Measurements from ENCODE around the gene USP32. TPM values are rescaled to one million over a fixed set of nuclear protein-coding genes. Genes with fewer than 3 reads are reported as not detected.

The USP32 gene
- total RNA-seq, 1 experiment from 2014 or later, result 103 TPM

DNA sequence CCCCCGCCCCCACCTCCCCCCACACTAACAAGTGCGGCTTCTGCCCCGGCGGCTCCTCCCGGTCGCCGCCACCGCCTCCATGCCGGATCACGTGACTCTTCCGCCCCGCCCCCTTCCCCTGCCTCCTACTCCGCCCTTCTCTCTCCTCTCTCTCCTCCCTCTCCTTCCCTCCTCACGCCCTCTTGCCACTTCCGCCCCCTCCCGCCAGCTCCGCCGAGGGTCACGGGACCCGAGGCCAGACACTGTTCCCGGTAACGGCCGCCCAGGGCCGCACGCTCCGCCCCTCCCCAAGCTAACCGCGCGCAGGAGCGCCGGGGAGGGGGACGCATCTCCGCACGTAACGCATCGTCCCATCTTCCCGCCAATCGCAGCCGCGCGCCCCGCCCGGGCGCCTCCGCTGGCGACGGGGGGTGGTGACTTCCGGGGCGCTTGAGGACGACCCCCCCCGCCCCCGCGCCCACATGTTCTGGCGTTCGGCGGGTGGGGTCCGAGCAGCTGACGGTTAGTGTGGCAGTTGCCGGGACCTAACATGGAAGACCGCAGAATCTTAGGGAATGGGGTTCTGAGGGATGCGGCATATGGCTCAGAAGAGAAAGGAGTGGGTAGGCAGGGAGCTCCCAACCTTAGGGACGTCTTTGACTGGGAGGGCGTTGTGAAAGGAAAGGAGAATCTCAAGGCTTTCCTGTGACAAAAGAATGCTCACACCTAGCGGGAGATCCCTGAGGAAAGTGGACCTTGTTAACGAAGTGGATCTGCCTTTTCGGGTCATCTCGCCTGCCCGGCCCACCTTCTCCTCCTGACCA, at the start of gene USP32 (continued):
- peak; percentile 93 for TF ChIP-seq USF2 (CRISPR knock-in tag; IDR thresholded peaks at IDR 0.05)
- TF ChIP-seq EMX1 (CRISPR knock-in tag; IDR thresholded peaks at IDR 0.05), result no peak
- peak; percentile 94 for TF ChIP-seq ETV6 (CRISPR knock-in tag; IDR thresholded peaks at IDR 0.05)
- peak; percentile 88; the same call in 1 of the 2 replicates for TF ChIP-seq HMGXB4 (CRISPR knock-in tag; IDR thresholded peaks at IDR 0.05)
- TF ChIP-seq, protein P1, sequence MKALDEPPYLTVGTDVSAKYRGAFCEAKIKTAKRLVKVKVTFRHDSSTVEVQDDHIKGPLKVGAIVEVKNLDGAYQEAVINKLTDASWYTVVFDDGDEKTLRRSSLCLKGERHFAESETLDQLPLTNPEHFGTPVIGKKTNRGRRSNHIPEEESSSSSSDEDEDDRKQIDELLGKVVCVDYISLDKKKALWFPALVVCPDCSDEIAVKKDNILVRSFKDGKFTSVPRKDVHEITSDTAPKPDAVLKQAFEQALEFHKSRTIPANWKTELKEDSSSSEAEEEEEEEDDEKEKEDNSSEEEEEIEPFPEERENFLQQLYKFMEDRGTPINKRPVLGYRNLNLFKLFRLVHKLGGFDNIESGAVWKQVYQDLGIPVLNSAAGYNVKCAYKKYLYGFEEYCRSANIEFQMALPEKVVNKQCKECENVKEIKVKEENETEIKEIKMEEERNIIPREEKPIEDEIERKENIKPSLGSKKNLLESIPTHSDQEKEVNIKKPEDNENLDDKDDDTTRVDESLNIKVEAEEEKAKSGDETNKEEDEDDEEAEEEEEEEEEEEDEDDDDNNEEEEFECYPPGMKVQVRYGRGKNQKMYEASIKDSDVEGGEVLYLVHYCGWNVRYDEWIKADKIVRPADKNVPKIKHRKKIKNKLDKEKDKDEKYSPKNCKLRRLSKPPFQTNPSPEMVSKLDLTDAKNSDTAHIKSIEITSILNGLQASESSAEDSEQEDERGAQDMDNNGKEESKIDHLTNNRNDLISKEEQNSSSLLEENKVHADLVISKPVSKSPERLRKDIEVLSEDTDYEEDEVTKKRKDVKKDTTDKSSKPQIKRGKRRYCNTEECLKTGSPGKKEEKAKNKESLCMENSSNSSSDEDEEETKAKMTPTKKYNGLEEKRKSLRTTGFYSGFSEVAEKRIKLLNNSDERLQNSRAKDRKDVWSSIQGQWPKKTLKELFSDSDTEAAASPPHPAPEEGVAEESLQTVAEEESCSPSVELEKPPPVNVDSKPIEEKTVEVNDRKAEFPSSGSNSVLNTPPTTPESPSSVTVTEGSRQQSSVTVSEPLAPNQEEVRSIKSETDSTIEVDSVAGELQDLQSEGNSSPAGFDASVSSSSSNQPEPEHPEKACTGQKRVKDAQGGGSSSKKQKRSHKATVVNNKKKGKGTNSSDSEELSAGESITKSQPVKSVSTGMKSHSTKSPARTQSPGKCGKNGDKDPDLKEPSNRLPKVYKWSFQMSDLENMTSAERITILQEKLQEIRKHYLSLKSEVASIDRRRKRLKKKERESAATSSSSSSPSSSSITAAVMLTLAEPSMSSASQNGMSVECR (CRISPR knock-in tag; IDR thresholded peaks at IDR 0.05; ENCODE audit: borderline replicate concordance), result no peak
- TF ChIP-seq, protein P2, sequence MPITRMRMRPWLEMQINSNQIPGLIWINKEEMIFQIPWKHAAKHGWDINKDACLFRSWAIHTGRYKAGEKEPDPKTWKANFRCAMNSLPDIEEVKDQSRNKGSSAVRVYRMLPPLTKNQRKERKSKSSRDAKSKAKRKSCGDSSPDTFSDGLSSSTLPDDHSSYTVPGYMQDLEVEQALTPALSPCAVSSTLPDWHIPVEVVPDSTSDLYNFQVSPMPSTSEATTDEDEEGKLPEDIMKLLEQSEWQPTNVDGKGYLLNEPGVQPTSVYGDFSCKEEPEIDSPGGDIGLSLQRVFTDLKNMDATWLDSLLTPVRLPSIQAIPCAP (CRISPR knock-in tag; IDR thresholded peaks at IDR 0.05), result no peak
- TF ChIP-seq FOXP1 (CRISPR knock-in tag; IDR thresholded peaks at IDR 0.05; ENCODE audit: borderline replicate concordance), result no peak; the same call in 1 of the 2 replicates
- TF ChIP-seq, protein P3, sequence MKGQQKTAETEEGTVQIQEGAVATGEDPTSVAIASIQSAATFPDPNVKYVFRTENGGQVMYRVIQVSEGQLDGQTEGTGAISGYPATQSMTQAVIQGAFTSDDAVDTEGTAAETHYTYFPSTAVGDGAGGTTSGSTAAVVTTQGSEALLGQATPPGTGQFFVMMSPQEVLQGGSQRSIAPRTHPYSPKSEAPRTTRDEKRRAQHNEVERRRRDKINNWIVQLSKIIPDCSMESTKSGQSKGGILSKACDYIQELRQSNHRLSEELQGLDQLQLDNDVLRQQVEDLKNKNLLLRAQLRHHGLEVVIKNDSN (CRISPR knock-in tag; IDR thresholded peaks at IDR 0.05), result peak; percentile 90
- no peak for TF ChIP-seq CREB1 (CRISPR knock-in tag; IDR thresholded peaks at IDR 0.05)
- TF ChIP-seq ZBTB21 (CRISPR knock-in tag; IDR thresholded peaks at IDR 0.05; ENCODE audit: borderline replicate concordance), result 0 out of 2 replicates have a peak, but pooled peaks have one; percentile 69
- TF ChIP-seq ATF6 (CRISPR knock-in tag; IDR thresholded peaks at IDR 0.05), result no peak
- TF ChIP-seq ZNF423 (CRISPR knock-in tag; IDR thresholded peaks at IDR 0.05), result peak; percentile 99
- no peak for TF ChIP-seq JAZF1 (CRISPR knock-in tag; IDR thresholded peaks at IDR 0.05)
- peak; percentile 62; the same call in 1 of the 2 replicates for TF ChIP-seq FOXP4 (CRISPR knock-in tag; IDR thresholded peaks at IDR 0.05)

Data from WTC11 (cell line).